Gastrocnemius medialis (tissue), 4 donors: ENCODE data around the gene KRAS. TPM values are rescaled to one million over a fixed set of nuclear protein-coding genes. Genes with fewer than 3 reads are reported as not detected.

Experiments
- ATAC-seq, 2 donors: fragments of 150-250 bp; one replicate each; pipeline ENCODE4 v1.9.1; 2016
- DNase-seq, 2 donors: peaks; one replicate each; pipeline ENCODE4 v3.0.0-alpha.2; 2019
- H3K27ac ChIP-seq, 4 donors: fragments of 200-600 bp; sonication (generic); 1 replicate in 1 of 4; 2 replicates in 3 of 4; pipeline ENCODE4 v1.5.1; 2016 to 2018; ENCODE audit warnings: mild to moderate bottlenecking in 2 of 4, moderate library complexity in 1 of 4
- H3K27me3 ChIP-seq, 3 donors: fragments of 200-600 bp; sonication (generic) in 2 of 3; 1 replicate in 1 of 3; 2 replicates in 2 of 3; pipeline versions ENCODE4 v1.5.1 to v1.6.0; 2016 to 2019; ENCODE audit warnings: mild to moderate bottlenecking in 1 of 3, moderate library complexity in 1 of 3
- H3K36me3 ChIP-seq, 2 donors: fragments of 200-600 bp; sonication (generic) in 1 of 2; one replicate each; pipeline ENCODE4 v1.5.1; 2017 to 2018
- H3K4me1 ChIP-seq, 2 donors: fragments of 200-600 bp; sonication (generic) in 1 of 2; one replicate each; pipeline ENCODE4 v1.5.1; 2016 to 2017; ENCODE audit warnings: mild to moderate bottlenecking in 2 of 2
- H3K4me3 ChIP-seq, 4 donors: fragments of 200-600 bp; sonication (generic) in 3 of 4; 1 replicate in 1 of 4; 2 replicates in 3 of 4; pipeline ENCODE4 v1.5.1; 2016 to 2019; ENCODE audit warnings: mild to moderate bottlenecking in 2 of 4
- H3K9me3 ChIP-seq, 3 donors: fragments of 200-600 bp; sonication (generic) in 2 of 3; 1 replicate in 1 of 3; 2 replicates in 2 of 3; pipeline ENCODE4 v1.5.1; 2016 to 2019
- POLR2A ChIP-seq, 2 donors: fragments of 450-650 bp; IDR thresholded peaks; one replicate each; pipeline ENCODE4 v1.6.1; 2017; ENCODE audit warnings: antibody characterized with exemption in 2 of 2, mild to moderate bottlenecking in 2 of 2, moderate library complexity in 2 of 2
- in situ Hi-C, 4 donors: fragments of 200-750 bp; cut with MboI; loops; one replicate each; pipeline versions ENCODE4 v1.15.0 to v1.8.0; 2017; ENCODE audit warnings: low sequenced_read_pairs in 4 of 4
- intact Hi-C: fragments of 100-400 bp; cut with DNase I; formaldehyde crosslinking; loops from one replicate; pipeline ENCODE4 v1.15.1; 2023; ENCODE audit warnings: low total_unique reads
- total RNA-seq, 4 donors: library from RNA; depleted of rRNA; stranded (reverse); fragments of >200 nt; gene quantifications; one replicate each; pipeline versions ENCODE4 v1.1.0 to v1.2.3, GENCODE V29; 2016
- TF ChIP-seq, protein P1 (sequence below), 5 experiments: fragments of 450-650 bp in 3 of 5; fragments of 200-600 bp in 2 of 5; sonication (generic) in 2 of 5; IDR thresholded peaks in 4 of 5; conservative IDR thresholded peaks in 1 of 5; 1 replicate in 4 of 5; 2 replicates in 1 of 5; pipeline ENCODE4 v1.5.1; 2016 to 2019; ENCODE audit warnings: antibody characterized with exemption in 5 of 5, mild to moderate bottlenecking in 3 of 5, moderate library complexity in 3 of 5

Gene KRAS
- total RNA-seq, 4 donors from 2014 or later, result 7.0 to 9.5 (median 8.0) TPM

DNA sequence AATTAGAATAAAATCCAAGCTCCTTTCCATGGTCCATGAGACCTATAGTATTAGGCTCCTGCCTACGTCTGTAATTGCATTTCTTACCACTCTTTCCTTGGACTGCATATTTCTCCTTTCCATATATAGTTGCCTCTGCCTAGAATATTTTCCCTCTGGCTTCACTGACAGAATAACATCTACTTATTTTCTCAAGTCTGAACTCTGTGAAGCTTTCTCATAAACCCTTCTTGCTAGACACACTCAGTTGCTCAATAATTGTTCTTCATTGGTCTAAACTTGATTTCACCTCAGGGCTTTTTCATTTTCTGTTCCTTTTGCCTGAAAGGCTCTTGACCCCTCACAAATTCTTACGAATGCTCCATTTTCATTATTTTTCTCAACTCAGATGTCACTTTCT lies 36.9 kb upstream of the KRAS start:
- Histone ChIP-seq H3K4me3 (no peak overlapping the region), H3K4me1 (no peaks in the 10 kb centered on the region), H3K27ac (no peak overlapping the region), H3K36me3 (no peaks in the 10 kb centered on the region), H3K27me3 (no peaks in the 10 kb centered on the region), H3K9me3 (no peaks in the 10 kb centered on the region)
- in situ Hi-C loops, result no loop called here
- intact Hi-C loops, result no loop called here
- no peak for ATAC-seq
- no peak for DNase-seq
- TF ChIP-seq, protein P1, sequence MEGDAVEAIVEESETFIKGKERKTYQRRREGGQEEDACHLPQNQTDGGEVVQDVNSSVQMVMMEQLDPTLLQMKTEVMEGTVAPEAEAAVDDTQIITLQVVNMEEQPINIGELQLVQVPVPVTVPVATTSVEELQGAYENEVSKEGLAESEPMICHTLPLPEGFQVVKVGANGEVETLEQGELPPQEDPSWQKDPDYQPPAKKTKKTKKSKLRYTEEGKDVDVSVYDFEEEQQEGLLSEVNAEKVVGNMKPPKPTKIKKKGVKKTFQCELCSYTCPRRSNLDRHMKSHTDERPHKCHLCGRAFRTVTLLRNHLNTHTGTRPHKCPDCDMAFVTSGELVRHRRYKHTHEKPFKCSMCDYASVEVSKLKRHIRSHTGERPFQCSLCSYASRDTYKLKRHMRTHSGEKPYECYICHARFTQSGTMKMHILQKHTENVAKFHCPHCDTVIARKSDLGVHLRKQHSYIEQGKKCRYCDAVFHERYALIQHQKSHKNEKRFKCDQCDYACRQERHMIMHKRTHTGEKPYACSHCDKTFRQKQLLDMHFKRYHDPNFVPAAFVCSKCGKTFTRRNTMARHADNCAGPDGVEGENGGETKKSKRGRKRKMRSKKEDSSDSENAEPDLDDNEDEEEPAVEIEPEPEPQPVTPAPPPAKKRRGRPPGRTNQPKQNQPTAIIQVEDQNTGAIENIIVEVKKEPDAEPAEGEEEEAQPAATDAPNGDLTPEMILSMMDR (IDR thresholded peaks at IDR 0.05 in 4 of 5, conservative IDR thresholded peaks at IDR 0.05 in 1 of 5), result no peak
- TF ChIP-seq POLR2A (IDR thresholded peaks at IDR 0.05), result no peak

DNA sequence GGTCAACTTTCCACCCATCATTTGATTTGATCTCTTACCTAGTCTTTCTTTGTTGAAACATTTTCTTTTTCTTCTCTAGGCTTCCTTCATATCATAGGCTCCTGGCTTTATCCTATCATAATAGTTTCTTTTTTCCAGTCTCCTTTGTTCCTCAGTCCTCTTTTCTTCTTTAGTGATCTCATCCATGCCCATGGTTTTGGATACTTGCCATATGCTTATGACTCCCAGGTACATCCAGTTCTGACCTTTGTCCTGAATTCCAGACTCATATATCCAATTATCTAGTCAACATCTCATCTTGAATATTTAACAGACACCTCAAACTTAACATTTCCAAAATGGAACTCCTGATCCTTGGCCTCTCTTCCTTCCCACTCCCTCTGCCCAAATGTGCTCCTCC lies 36.1 kb upstream of the KRAS start:
- Histone ChIP-seq H3K36me3 (no peaks in the 10 kb centered on the region), H3K27ac (no peak overlapping the region), H3K9me3 (no peaks in the 10 kb centered on the region), H3K4me1 (no peaks in the 10 kb centered on the region), H3K27me3 (no peaks in the 10 kb centered on the region), H3K4me3 (no peak overlapping the region)
- in situ Hi-C loops (no loop called here), intact Hi-C loops (no loop called here)
- no peak for DNase-seq
- ATAC-seq, result no peak
- TF ChIP-seq, protein P1 (IDR thresholded peaks at IDR 0.05 in 4 of 5, conservative IDR thresholded peaks at IDR 0.05 in 1 of 5), result no peak
- TF ChIP-seq POLR2A (IDR thresholded peaks at IDR 0.05), result no peak

DNA sequence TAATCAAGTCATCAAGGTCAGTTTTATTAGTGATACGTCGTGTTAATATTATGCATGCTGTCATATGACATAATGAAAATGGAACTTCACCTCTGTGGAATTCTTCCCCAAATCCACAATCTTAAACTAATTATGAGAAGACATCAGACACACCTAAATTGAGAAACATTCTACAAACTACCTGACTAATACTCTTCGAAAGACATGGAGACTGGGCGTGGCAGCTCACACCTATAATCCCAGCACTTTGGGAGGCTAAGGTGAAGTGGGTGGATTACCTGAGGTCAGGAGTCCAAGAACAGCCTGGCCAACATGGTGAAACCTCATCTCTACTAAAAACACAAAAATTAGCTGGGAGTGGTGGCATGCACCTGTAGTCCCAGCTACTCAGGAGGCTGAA lies 33.3 kb upstream of the KRAS start:
- Histone ChIP-seq H3K9me3 (no peaks in the 10 kb centered on the region), H3K27ac (no peak overlapping the region), H3K4me1 (no peaks in the 10 kb centered on the region), H3K36me3 (no peaks in the 10 kb centered on the region), H3K27me3 (no peaks in the 10 kb centered on the region), H3K4me3 (no peak overlapping the region)
- in situ Hi-C loops, result no loop called here
- no peak for DNase-seq
- TF ChIP-seq, protein P1 (IDR thresholded peaks at IDR 0.05 in 4 of 5, conservative IDR thresholded peaks at IDR 0.05 in 1 of 5), result no peak
- TF ChIP-seq POLR2A (IDR thresholded peaks at IDR 0.05), result no peak
- intact Hi-C loops, result no loop called here
- ATAC-seq, result no peak

DNA sequence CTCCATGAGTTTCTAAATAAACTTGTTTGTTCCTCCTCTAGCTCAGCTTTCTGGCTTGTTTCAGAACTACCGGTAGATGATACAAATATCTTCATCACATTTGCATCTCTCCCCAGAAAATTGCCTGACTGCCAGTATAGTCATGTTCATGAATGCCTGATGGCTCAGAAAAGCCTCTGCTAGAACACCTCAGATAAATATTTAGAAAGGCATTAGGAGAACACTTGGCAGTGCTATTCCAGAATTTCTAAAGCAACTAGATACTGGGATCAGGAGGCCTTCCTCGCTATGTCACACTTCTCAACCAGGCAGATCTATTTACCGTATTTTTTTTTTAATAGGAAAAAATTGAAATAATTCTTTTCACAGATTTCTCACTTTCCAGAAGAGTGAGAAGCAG lies 32.3 kb upstream of the KRAS start:
- no peaks in the 10 kb centered on the region for H3K27me3 ChIP-seq
- no peaks in the 10 kb centered on the region for H3K9me3 ChIP-seq
- ATAC-seq (no peak), DNase-seq (no peak)
- H3K4me3 ChIP-seq, result no peak overlapping the region
- no peak overlapping the region for H3K27ac ChIP-seq
- H3K4me1 ChIP-seq, result no peaks in the 10 kb centered on the region
- in situ Hi-C loops, result no loop called here
- no peak for TF ChIP-seq POLR2A (IDR thresholded peaks at IDR 0.05)
- TF ChIP-seq, protein P1 (IDR thresholded peaks at IDR 0.05 in 4 of 5, conservative IDR thresholded peaks at IDR 0.05 in 1 of 5), result no peak
- intact Hi-C loops, result no loop called here
- no peaks in the 10 kb centered on the region for H3K36me3 ChIP-seq

DNA sequence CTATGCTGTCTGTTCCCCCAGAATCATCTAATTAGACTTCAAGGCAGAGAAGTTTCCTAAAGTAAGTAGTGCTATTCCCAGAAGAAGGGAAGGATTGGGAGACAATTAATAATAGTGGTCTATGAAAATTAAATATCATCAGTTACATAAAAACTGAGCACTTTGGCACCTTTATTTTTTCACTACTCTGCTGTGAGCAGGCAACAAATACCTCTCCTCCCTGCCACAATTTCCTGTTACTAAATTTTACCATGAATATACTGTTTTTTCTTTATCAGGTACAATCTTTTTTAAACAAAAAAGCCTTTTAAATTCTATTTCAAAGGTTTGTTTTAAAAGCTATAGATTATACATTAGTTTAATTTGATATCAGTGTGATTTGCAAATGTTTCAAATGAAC lies 29.4 kb upstream of the KRAS start:
- TF ChIP-seq, protein P1 (IDR thresholded peaks at IDR 0.05 in 4 of 5, conservative IDR thresholded peaks at IDR 0.05 in 1 of 5), result no peak
- no peak for TF ChIP-seq POLR2A (IDR thresholded peaks at IDR 0.05)
- DNase-seq, result no peak
- ATAC-seq, result no peak

More for the DNA sequence above, 29.4 kb upstream of the KRAS start:
- intact Hi-C loops, result no loop called here
- no peak overlapping the region for H3K4me3 ChIP-seq
- H3K27me3 ChIP-seq, result no peaks in the 10 kb centered on the region
- H3K4me1 ChIP-seq, result no peaks in the 10 kb centered on the region
- H3K36me3 ChIP-seq, result no peaks in the 10 kb centered on the region
- H3K9me3 ChIP-seq, result no peaks in the 10 kb centered on the region
- H3K27ac ChIP-seq, result no peak overlapping the region
- in situ Hi-C loops, result no loop called here
